ENCODE results near the gene HOXD10. TPM values are rescaled to one million over a fixed set of nuclear protein-coding genes. Genes with fewer than 3 reads are reported as not detected.
A peak's percentile ranks its signal among the peaks of the same experiment; 100 is the strongest.

HOXD10 gene
- total RNA-seq, 1 donor = not detected

- no peak for DNase-seq (ENCODE audit: low read depth in 2 of 3, low spot score in 2 of 3)
Observed at GRCh38 chr2:176105730-176106580, 10.6 kb upstream of the HOXD10 start.

GRCh38 chr2:176106581-176107539 lies 9.7 kb upstream of the HOXD10 start, which contains the start of gene HOXD11:
Gene HOXD11 (plus strand): TSS chr2:176107280. CDS start chr2:176107356, 76 bp downstream.
- no peak for DNase-seq (ENCODE audit: low read depth in 2 of 3, low spot score in 2 of 3)

GRCh38 chr2:176107731-176108181 lies 8.8 kb upstream of the HOXD10 start:
- DNase-seq (ENCODE audit: low read depth in 2 of 3, low spot score in 2 of 3) = no peak

- DNase-seq (ENCODE audit: low read depth in 2 of 3, low spot score in 2 of 3) = no peak
Observed at GRCh38 chr2:176109192-176109901, 7.2 kb upstream of the HOXD10 start.

- DNase-seq (ENCODE audit: low read depth in 2 of 3, low spot score in 2 of 3) = no peak
Observed at GRCh38 chr2:176109946-176110345, 6.6 kb upstream of the HOXD10 start.

GRCh38 chr2:176110415-176111308 lies 5.9 kb upstream of the HOXD10 start:
- DNase-seq (ENCODE audit: low read depth in 2 of 3, low spot score in 2 of 3) = peak in 1 of 3 donors; percentile 51

- peak in 2 of 3 donors; percentile 67 to 69 for DNase-seq (ENCODE audit: low read depth in 2 of 3, low spot score in 2 of 3)
Observed at GRCh38 chr2:176111309-176111663, 5.3 kb upstream of the HOXD10 start.

GRCh38 chr2:176111846-176112374 lies 4.7 kb upstream of the HOXD10 start:
- no peak for DNase-seq (ENCODE audit: low read depth in 2 of 3, low spot score in 2 of 3)

- DNase-seq (ENCODE audit: low read depth in 2 of 3, low spot score in 2 of 3) = no peak
Observed at GRCh38 chr2:176112375-176113302, 3.9 kb upstream of the HOXD10 start.

- DNase-seq (ENCODE audit: low read depth in 2 of 3, low spot score in 2 of 3) = no peak
Observed at GRCh38 chr2:176114120-176114929, 2.3 kb upstream of the HOXD10 start.

- no peak for DNase-seq (ENCODE audit: low read depth in 2 of 3, low spot score in 2 of 3)
Observed at GRCh38 chr2:176114930-176115625, 1.5 kb upstream of the HOXD10 start.

GRCh38 chr2:176117162-176117822 lies 714 bp downstream of the HOXD10 start:
- DNase-seq (ENCODE audit: low read depth in 2 of 3, low spot score in 2 of 3) = no peak

GRCh38 chr2:176117823-176118371 lies 1.3 kb downstream of the HOXD10 start:
- DNase-seq (ENCODE audit: low read depth in 2 of 3, low spot score in 2 of 3) = no peak

- DNase-seq (ENCODE audit: low read depth in 2 of 3, low spot score in 2 of 3) = peak in 2 of 3 donors; percentile 56 to 72
Observed at GRCh38 chr2:176118601-176119339, 2.2 kb downstream of the HOXD10 start.
